HG03039 (cell line): ENCODE measurements around the gene XRCC5.

ENCODE experiments used
- ATAC-seq: cut with Tn5 transposase; IDR thresholded peaks from one replicate; pipeline ENCODE4 v1.9.1; 2021; ENCODE audit warnings: mild to moderate bottlenecking, moderate library complexity; ENCODE audit not compliant: unreplicated experiment

Gene XRCC5

DNA sequence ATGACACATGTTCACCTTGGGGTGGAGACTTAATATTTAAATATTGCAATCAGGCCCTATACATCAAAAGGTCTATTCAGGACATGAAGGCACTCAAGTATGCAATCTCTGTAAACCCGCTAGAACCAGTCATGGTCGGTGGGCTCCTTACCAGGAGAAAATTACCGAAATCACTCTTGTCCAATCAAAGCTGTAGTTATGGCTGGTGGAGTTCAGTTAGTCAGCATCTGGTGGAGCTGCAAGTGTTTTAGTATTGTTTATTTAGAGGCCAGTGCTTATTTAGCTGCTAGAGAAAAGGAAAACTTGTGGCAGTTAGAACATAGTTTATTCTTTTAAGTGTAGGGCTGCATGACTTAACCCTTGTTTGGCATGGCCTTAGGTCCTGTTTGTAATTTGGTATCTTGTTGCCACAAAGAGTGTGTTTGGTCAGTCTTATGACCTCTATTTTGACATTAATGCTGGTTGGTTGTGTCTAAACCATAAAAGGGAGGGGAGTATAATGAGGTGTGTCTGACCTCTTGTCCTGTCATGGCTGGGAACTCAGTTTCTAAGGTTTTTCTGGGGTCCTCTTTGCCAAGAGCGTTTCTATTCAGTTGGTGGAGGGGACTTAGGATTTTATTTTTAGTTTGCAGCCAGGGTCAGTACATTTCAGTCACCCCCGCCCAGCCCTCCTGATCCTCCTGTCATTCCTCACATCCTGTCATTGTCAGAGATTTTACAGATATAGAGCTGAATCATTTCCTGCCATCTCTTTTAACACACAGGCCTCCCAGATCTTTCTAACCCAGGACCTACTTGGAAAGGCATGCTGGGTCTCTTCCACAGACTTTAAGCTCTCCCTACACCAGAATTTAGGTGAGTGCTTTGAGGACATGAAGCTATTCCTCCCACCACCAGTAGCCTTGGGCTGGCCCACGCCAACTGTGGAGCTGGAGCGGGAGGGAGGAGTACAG is 108.1 kb downstream of the XRCC5 start:
- ATAC-seq = no peak

DNA sequence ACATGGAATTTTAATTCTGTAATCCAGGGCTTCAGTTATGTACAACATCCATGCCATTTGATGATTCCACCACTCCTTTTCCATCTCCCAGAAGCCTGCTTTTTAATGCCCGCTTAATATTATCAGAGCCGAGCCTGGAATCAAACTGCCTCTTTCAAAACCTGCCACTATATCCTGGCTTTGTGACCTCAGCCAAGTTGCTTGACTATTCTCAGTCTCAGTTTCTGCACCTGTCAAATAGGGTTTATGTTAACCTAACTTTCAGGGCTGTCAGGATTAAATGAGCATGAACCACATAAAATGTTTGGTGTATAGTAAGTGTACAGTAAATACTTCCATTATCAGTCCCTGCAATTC is 108.7 kb downstream of the XRCC5 start:
- no peak for ATAC-seq

DNA sequence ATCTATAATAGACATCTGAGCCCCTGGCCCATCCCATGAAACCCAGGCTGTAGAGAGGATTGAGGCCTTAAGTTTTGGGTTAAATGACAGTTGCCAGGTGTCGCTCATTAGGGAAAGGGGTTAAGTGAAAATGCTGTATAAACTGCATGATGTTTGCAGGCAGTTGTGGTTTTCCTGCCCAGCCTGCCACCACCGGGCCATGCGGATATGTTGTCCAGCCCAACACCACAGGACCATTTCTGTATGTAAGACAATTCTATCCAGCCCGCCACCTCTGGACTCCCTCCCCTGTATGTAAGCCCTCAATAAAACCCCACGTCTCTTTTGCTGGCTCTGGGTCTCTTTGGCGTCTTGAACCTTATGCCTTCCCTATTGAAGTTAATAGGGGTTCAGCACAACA is 110.7 kb downstream of the XRCC5 start:
- no peak for ATAC-seq

DNA sequence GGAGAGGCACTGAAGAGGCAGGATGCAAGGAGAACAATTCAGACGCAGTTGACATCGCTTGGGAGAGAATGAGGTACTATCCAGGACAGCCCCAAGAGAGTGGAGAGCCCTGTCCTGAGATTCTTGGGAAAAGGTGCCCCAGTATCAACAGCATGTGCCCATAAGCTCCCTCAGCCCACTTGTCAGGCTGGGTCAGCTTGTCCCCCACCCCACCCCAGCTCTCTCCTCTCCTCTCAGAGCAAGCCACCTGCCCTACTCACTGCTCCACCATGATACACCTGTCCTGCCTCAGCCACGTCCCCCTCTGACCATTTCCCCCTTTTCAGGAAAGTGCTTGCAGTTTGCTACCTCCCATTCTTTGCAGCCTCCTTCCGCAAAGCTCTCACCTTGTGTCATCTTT is 111.8 kb downstream of the XRCC5 start:
- no peak for ATAC-seq

DNA sequence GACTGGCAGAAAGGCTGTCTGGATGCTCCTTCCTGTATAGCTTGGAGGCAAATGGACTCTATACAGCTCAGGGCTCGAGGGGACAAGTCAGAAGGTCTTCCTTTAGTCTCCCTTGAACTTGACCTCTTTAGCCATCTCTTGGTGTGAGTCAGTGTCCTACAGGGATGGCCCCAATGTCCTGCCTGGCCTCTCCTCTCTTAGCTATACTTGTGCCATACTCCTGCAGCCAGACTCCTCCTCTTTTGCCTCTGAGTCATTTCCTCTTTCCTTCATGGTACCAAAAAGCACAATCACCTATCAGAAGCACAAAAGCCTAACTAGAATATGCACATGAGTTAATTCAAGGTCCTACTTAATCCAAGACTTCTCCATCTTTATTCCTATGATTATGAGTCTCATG is 112.7 kb downstream of the XRCC5 start:
- ATAC-seq = no peak

DNA sequence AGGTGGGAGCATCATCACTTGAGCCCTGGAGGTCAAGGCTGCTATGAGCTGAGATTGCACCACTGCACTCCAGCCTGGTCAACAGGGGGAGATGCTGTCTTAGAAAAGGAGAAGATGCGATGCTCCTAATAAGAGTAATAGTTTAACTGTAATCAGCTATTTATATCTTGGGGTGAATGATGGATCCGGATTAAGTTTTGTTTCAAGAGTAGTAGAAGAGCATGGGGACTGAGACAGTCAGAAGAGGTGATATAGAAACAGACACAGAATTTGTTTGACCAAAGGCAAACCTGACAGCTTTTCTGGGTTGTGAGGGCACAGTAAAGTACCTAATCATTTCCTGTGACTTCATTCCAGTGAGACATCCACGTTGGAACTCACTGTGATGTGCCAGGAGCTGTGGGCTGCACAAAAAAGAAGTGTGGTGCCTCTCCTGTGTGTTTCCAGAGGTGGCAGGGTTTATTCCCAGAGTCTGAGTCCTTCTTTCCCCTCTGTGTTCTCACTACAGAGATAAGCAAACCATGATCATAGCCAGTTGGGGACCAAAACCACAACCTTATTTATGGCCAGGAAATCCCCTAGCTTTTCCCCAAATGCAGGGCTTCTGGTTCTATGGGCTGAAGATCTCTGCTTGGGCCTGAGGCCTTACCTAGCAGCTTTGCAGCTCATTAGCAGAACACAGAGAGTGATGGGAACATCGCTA is 113.7 kb downstream of the XRCC5 start:
- peak; percentile 64 for ATAC-seq

DNA sequence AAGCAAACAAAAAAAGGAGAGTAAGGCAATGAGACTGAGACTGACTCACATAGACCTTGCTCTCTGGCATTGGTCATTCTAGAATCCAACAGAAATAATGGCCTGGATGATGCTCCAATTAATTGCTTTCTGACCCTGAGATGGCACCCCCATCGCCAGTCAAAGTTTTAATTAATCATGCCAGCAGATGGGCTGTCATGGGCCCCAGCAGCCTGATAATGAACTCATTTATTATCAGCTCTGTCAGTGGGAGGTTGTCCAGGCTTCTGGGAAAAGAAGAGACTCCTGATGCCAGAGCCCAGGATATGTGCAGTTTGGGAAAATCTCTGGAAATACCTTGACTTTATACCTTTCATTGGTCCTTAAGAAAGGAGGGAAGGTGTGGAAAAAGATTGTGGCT is 115.2 kb downstream of the XRCC5 start:
- ATAC-seq = no peak

DNA sequence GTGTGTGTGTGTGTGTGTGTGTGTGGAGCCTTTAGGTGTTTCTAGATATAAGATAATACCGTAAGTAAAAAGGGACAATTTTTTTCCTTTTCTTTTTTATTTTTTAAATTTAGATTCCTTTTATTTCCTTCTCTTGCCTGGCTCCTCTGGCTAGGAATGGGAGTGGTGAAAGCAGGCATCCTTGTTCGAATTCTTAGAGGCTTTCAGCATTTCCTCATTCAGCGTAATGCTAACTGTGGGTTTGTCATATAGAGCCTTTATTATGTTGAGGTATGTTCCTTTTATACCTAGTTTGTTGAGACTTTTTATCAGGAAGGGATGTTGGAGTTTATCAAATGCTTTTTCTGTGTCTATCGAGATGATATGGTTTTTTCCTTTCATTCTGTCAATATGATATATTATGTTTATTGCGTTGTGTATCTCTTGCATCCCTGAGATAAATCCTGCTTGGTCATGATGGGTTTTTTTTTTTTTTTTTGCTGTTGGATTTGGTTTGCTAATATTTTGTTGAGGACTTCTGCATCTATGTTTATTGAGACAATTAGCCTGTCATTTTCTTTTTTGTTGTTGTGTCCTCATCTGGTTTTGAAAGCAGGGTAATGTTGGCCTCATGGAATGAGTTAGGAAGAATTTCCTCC is 120.2 kb downstream of the XRCC5 start:
- no peak for ATAC-seq

DNA sequence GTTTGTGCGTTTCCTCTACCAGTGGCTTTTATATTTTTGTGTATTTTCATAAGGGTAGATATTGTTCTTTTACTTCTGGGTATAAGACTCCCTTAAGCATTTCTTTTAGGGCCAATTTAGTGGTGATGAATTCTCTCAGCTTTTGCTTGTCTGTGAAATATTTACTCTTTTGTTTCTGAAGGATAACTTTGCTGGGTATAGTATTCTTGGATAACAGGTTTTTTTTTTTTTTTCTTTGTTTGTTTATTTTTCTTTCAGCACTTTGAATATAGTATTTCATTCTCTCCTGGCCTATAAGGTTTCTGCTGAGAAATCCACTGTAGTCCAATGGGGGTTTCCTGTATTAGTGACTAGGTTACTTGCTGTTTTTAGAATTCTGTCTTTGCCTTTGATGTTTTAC is 122.7 kb downstream of the XRCC5 start:
- ATAC-seq = no peak

DNA sequence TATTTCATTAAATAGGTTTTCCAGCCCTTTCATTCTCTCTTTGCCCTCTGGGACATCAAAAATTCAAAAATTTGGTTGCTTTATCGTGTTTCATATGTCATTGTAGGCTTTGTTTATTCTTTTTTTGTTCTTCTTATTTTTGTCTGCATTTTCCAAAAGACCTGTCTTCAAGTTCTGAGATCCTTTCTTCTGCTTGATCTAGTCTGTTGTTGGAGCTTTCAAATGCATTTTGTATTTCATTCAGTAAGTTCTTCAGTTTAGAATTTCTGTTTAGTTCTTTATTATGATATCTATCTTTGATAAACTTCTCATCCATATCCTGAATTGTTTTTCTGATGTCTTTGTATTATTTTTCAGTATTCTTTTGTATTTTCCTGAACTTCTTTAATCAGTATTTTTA is 123.6 kb downstream of the XRCC5 start:
- no peak for ATAC-seq

DNA sequence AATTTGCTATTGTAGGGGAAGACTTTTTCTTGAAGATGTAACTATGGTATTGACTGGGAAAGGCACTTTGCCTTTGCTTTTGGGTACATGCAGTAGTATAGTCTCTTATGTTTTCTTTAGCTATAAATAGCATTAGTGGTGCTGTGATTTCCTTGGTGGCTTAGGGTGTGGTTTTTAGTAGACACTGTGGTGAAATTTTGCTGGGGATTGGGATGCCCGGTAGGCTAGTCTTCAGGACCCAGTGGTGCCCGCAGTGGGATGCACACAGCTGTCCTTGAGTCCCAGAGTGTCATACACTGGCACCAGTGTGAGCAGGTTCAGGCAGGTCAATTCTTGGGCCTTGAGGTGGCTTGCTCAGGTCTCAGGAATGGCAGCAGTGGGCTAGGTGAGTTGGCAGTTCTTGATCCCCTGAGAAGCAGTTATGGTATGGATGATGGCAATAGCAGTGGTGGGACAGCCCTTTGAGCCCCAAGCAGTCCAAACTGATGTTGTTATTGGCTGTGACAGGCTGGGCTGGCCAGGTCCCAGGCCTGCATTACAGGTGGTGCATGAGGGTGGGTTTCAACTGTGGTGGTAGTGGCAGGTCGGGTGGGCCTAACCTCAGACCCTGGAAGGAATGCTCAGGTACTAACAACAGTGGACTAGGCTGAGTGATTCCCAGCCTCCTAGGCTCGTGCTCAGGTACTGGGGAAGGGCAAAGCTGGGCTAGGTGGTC is 124.3 kb downstream of the XRCC5 start:
- ATAC-seq = no peak

DNA sequence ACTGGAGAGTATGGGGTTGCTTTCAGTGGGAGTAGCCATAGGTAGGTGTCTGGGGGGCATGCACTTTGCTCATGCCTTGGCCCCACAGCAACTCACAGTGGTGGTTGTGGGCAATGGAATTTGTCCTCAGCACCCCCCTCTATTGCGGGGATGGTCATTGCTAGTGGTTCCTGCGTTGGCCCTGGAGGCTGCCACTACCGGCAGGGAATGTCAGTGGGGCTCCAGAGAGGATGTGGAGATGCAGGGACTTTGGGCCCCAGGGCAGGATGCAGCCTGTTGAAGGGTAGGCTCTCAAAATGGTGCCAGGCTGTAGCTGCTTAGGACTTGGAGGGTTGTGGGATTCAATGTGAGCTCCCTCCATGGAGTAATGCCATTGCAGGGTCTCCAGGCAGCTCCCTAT is 125.0 kb downstream of the XRCC5 start:
- no peak for ATAC-seq

DNA sequence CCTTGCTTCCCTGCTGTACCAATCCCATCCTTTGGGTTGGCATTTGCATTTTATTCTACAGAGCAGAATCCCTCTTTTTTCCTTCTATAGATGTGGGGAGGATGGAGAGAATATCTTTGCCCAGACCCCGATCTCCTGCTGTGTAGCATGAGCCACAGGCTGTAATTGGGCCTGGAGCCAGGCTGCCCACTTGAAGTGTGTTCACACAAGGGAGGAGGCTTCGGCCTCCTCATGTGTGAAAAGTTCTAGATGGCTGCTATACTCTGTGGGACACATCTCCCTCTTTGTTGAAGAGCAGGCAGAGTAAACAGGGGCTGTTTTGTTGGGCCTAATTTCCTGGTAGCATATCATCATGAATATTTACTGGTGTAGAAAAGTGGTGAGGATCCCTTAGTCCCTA is 126.3 kb downstream of the XRCC5 start:
- no peak for ATAC-seq

DNA sequence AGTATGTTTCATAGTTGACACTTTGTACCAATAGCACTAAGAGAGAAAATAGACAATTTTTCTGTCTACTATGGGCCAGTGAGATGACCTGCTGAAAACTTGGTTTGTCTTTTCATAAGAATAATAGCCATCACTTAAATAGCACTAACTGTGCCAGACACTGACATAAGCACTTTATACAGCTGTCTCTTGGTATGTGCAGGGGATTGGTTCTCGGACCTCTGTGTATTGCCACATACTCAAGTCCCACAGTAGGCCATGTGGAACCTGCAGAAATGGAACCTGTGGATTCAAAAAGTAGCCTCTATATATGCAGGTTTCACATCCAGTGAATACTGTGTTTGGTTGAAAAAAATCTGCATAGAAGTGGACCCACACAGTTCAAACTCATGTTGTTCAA is 126.7 kb downstream of the XRCC5 start:
- ATAC-seq = no peak

DNA sequence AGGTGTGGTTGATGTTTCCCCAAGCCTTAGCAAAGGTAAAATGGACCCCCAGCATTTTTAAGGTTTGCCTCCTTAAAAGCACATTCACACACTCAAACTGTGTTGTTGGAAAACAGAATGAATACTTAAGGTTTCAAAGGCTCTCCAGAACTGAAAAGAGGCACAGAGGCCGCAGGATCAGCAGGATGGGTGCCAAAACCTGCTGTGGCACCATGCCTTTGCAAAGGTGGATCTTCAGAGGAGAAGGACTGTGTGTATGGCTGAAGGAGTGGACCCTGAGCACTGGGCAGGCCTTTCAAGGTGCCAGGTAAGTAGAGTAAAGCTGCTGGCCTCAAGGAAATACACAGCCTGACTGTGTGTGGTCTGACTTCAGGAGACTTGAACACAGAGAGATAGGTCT is 127.3 kb downstream of the XRCC5 start:
- no peak for ATAC-seq

DNA sequence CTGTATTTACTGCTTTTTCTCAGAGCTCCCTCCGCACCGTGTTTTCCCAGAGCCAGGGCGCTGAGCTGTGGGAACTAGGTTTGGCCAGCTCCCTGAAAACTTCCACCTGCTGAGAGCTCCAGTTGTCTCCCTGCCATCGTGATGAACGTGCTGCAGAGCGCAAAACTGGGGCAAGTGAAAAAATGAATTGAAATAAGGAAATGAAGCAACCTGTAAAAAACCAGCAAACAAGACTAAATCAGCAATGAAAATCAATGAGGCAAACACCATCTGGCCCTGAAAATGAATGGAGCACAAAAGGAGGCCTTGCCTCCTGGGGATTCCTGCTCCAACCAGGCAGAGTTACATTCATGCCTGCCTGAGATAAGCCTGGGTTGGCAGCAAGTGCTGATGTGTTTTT is 133.2 kb downstream of the XRCC5 start:
- ATAC-seq = no peak

DNA sequence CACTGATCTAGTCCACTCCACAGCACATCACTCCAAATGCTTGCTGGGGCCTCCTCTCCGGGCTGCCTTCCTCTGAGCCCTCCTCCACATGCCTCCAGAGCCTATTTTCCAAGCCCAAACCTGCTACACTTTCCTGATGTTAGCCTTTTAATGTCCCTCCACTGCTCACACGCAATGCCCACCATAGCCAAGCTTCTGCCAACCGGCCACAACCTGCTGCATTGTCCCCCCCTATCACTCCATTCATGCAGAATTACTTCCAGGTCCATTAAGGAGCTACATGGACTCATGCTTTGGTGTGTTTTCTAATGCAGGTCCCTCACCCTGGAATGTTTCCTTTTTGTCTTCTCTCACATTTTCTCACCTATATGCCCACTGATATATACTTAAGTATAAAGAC is 133.9 kb downstream of the XRCC5 start:
- no peak for ATAC-seq

DNA sequence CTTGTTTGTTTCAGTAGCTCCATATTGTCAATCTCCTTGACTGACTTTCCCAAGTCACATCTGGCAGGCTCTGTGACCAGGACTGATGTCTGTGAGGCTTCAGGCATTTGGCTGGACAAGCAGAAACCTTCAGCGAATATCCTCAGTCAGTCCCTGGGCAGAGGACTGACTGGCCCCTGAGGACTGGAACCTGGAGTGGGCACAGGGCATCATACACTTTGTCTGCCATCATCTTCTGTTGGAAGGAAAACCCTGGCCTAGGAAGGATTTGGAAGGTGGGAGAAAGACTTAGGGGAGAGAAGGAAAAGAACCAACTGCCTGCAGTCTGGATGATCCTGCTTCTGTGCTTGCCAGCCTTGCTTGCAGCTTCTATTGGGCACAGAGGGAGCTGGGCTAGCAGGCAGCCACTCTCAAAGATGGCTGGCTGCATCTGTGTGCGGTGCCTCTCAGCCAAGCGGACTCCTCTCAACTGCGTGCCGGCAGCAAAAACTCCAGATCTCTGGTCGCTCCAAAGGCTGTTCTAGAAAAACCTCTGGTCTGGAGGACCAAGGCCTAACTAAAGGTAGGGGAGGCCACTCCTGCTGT is 136.3 kb downstream of the XRCC5 start:
- ATAC-seq = no peak

DNA sequence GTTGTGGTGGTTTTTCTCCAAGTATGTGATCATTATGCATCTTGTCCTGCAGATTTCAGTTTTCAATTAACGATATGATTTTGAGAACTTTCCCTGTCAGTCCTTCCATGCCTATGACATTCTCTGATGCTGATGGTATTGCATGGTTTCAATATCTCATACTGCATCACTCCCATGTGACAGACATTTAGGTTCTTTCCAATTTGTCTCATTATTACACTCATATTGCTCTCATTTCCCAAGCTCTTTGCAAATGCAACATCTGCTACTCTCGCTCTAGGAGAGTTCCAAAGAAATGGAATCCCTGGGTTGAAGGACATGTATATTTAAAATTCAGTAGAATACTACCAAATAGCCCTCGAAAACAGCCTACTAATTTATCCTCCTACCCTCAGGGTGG is 137.6 kb downstream of the XRCC5 start:
- no peak for ATAC-seq
